Measurements from ENCODE around the gene PYGM.
A peak's percentile ranks its signal among the peaks of the same experiment; 100 is the strongest.

- no peak for TF ChIP-seq REST (IDR thresholded peaks at IDR 0.05; ENCODE audit: low read depth)
- TF ChIP-seq EGR1 (IDR thresholded peaks at IDR 0.05) = no peak
- no peak for TF ChIP-seq TCF12 (IDR thresholded peaks at IDR 0.05; ENCODE audit: low read depth)
- TF ChIP-seq FOXM1 (IDR thresholded peaks at IDR 0.05; ENCODE audit: borderline replicate concordance, low read depth) = no peak
- TF ChIP-seq TAF1 (IDR thresholded peaks at IDR 0.05; ENCODE audit: low read depth) = no peak
- TF ChIP-seq CREB1 (IDR thresholded peaks at IDR 0.05; ENCODE audit: low read depth) = no peak
- TF ChIP-seq, protein P1, sequence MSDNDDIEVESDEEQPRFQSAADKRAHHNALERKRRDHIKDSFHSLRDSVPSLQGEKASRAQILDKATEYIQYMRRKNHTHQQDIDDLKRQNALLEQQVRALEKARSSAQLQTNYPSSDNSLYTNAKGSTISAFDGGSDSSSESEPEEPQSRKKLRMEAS (IDR thresholded peaks at IDR 0.05) = no peak
- peak; percentile 96 for TF ChIP-seq ZBTB7A (IDR thresholded peaks at IDR 0.05; ENCODE audit: low read depth)
- no peak for TF ChIP-seq TEAD4 (IDR thresholded peaks at IDR 0.05)
- TF ChIP-seq EP300 (IDR thresholded peaks at IDR 0.05; ENCODE audit: borderline replicate concordance) = no peak
- no peak for TF ChIP-seq RAD21 (IDR thresholded peaks at IDR 0.05; ENCODE audit: low read depth)
- no peak for TF ChIP-seq YY1 (IDR thresholded peaks at IDR 0.05; ENCODE audit: low read depth)
- no peak for TF ChIP-seq CEBPB (IDR thresholded peaks at IDR 0.05)
Observed at GRCh38 chr11:64745189-64745520, 14.6 kb downstream of the PYGM start.
